GM20431 (cell line): ENCODE data around the gene ATG9B.
"Not testable (repeated sequence)": the region's sequence is repeated elsewhere in the genome, so short reads cannot be mapped to it uniquely, and the experiment has no call there.

Experiments
- in situ Hi-C: fragments of 300-500 bp; cut with MseI, MboI; formaldehyde crosslinking; loops from one replicate; pipeline ENCODE4 v1.15.0; 2020; ENCODE audit warnings: low sequenced_read_pairs; ENCODE audit not compliant: unreplicated experiment

The ATG9B gene

DNA sequence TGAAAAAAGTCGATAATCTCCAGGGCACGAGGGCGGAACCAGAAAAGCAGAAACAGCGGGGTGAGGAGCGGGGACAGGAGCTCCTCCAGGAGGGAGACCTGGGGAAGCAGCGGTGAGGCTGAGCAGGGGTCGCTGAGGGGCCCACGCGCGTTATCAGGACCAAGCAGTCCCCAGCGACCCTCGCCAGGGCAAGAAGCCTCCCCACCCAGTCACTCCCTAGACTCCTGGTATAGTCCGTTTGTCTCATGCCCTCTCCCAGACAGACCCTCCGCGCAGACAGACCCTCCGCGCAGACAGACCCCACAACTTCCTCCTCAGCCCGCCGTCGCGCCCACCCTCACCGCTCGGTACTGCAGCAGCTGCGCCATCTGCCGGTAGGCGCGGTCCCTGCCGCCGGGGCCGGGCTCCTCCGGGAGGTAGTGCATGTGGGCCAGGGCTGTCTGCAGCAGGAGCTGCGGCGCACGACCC, 6.3 kb downstream of the ATG9B start:
- in situ Hi-C loops, result no loop called here

DNA sequence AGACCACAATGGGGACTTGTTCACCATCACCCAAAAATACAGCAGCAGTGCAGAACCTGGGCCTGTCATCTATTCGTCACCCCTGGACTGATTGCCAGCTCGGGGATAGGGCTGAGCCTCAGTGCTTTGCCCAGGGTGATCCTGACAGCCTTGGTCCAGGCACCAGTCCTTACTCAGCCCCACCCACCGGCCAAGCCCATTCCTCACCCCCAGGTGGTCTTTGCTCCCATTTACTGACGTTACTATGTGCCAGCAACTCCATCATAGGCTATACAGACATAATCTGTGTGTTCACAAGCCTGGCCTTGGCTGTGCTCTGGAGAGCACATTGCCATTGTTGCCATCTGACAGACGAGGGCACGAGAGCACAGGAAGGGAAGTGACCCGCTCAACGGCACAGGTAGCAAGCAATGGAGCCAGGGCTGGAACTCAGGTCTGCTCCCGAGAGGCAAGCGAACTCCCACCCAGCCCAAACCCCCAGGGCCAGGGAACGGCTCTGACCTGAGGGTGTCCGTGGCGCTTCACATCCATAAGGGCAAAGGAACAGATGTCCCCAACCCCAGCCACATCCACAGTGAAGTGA, 6.8 kb downstream of the ATG9B start:
- in situ Hi-C loops, result no loop called here

DNA sequence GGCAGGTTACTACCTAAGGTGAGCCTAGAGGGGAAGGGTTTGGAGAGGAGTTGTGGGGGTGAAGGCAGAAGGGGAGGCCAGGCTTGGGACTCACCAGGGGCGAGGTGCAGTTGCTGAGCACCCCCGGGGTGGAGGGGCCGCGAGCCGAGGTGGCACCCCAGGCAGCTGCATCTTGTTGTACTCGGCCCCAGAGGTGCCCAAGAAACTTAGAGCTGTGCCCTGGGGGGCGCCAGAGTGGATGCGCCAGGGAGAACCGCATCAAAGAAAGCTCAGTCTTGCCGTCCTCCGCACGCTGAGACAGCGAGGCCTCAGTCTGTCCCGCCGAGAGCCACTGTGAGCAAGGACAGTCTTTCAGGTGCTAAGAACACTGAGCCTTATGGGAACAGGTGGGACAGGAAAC, 7.4 kb downstream of the ATG9B start:
- in situ Hi-C loops, result no loop called here

DNA sequence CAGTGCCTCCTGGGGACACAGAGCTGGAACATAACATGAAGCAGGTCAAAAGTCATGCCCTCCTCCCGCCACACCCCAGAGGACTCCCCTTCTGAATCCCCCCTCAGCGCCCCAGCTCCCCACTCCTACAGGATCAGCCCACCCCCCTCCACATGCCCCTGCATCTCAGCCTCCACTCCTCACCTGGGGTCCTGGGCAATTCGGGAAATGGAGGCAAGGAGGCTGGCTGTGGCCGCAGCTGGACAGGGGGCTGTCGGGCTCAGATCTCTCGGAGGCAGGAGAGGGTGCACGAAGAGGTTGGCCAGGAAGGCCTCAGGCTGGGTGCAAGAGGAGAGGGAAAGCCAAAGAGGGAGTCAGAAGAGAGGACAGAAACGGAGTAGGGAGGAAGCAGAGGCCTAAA, 7.8 kb downstream of the ATG9B start:
- in situ Hi-C loops, result no loop called here

DNA sequence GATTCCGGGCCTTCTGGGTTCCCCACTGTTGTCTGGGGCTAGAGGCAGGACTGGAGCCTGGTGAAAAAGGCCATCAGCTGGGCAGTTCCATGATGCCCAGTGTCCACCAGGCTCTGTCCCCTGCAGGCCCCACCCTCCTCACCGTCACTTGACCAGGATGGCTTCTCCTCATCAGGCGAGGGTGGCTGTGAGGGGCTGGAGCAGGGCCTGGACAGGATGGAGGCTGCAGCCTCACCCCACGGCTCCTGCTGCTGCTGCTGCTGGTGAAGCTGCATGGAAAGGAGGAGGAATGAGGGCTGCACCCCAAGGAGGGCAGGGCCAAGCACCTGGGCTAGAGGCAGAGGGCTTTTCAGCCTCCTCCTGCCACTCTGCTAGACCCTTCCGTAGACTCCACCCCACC, 8.3 kb downstream of the ATG9B start:
- in situ Hi-C loops, result no loop called here

DNA sequence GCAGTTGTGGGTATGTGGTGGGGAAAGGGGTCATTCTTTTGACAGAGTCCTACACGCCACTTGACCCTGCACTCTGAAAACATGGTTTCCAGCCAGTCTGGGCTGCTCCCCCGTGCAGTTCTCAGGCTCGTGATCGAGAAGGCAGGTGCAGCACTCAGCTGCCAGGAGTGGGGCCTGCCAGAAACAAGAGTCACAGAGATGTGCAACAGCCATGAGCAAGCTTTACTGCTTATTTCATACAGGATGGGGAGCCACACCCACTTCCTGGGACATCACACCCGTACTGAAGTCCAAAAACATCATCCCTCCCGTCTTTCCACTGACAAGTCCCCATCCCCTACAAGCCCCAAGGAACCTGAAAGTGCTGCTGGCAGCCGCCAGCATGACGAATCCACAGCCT, 9.3 kb downstream of the ATG9B start:
- in situ Hi-C loops, result no loop called here

DNA sequence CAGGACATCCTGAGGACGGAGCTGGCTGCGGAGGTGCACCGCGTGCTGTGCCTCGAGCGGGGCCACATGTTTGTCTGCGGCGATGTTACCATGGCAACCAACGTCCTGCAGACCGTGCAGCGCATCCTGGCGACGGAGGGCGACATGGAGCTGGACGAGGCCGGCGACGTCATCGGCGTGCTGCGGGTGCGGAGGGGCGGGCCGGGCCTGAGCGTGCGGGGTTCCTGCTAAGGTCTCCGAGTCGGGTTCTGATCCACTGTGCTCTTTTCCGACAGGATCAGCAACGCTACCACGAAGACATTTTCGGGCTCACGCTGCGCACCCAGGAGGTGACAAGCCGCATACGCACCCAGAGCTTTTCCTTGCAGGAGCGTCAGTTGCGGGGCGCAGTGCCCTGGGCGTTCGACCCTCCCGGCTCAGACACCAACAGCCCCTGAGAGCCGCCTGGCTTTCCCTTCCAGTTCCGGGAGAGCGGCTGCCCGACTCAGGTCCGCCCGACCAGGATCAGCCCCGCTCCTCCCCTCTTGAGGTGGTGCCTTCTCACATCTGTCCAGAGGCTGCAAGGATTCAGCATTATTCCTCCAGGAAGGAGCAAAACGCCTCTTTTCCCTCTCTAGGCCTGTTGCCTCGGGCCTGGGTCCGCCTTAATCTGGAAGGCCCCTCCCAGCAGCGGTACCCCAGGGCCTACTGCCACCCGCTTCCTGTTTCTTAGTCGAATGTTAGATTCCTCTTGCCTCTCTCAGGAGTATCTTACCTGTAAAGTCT, 10.4 kb downstream of the ATG9B start:
- in situ Hi-C loops, result no loop called here

DNA sequence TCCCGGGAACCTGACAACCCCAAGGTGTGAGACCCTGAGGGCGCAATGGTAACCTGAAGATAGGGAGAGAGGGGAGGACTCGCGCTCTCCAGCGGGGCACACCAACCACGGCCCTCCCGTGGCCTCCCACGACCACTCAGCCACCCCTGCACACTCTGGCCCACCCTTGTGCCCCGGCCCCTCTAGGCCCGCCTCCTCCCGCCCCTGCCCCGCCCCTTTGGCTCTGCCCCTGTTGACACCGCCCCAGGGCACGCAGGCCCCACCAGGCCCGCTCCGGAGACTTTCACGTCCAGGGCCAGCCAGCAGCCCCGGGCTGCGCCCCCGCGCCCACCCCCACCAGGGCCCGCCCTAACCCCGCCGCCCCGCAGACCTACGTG, 10.9 kb downstream of the ATG9B start:
- in situ Hi-C loops, result no loop called here

DNA sequence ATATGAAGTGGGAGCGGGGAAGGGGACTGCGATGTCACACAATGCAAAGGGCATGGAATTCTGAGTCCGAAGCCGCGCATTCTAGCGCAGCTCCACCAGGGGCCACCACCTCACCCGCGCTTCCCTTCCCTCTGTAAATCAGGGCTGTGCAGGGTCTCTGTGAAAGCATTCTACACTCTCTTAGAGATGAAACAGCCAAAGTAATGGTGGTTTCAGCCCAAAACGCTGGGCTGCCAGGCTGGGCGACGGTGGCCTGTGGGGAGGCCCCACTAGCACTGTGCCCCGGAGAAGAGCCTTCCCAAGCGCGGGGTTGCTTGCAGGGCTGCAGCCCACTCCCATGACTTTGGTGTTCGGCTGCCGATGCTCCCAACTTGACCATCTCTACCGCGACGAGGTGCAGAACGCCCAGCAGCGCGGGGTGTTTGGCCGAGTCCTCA, 11.4 kb downstream of the ATG9B start:
- in situ Hi-C loops, result no loop called here

DNA sequence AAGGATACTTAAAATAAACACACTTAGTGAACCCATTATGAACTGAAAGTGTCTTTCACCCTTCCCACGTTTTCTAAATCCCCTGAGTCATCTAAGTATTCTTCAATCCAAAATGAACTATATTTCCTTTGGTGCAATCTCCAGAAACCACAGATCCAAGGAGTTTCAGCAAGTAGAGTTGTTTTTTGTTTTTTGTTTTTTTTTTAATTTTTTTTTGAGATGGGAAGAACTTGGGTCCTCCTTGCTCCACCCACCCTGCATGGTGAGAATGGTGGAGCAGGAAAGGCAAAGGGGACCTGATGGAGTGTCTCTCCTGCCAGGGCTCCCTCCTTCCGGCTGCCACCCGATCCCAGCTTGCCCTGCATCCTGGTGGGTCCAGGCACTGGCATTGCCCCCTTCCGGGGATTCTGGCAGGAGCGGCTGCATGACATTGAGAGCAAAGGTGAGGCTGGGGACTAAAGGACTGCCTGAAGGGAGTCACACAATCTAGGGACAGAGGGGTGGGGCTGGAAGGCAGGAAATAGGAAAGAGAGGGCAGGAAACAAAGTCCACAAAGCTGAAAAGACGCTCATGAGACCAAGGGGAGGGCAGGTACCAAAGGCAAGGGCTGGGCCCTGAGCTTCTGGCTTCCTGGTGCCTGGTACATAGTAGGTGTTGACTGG, 12.1 kb downstream of the ATG9B start:
- in situ Hi-C loops, result no loop called here

DNA sequence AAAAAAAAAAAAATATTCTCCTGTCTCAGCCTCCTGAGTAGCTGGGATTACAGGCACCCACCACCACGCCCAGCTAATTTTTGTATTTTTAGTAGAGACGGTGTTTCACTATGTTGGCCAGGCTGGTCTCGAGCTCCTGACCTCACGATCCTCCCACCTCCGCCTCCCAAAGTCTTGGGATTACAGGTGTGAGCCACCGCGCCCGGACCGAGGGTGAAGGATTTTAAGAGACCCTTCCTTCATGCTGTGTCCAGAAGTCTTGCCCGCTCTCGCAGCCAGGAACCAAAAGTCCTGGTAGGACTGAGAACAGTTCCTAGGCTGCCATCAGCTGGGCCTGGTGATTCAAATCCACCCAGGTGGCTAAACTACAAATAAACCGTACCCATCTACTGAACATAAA, 12.7 kb downstream of the ATG9B start:
- in situ Hi-C loops, result not testable (repeated sequence)

DNA sequence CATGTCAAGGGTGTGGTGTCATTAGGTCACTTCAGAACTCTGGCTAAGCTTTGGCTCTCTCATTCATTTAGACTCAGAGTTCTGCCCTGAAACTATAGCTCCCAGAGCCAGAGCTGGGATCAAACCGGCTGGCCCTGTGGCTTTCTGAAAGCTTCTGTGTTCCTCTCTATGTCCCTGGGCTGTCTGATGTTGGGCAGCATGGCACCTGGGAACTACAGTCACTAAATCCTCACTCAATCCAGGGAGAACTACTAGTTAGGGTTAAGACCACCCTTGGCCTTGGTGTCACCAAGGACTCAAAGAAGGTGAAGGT, 13.2 kb downstream of the ATG9B start:
- in situ Hi-C loops, result no loop called here

DNA sequence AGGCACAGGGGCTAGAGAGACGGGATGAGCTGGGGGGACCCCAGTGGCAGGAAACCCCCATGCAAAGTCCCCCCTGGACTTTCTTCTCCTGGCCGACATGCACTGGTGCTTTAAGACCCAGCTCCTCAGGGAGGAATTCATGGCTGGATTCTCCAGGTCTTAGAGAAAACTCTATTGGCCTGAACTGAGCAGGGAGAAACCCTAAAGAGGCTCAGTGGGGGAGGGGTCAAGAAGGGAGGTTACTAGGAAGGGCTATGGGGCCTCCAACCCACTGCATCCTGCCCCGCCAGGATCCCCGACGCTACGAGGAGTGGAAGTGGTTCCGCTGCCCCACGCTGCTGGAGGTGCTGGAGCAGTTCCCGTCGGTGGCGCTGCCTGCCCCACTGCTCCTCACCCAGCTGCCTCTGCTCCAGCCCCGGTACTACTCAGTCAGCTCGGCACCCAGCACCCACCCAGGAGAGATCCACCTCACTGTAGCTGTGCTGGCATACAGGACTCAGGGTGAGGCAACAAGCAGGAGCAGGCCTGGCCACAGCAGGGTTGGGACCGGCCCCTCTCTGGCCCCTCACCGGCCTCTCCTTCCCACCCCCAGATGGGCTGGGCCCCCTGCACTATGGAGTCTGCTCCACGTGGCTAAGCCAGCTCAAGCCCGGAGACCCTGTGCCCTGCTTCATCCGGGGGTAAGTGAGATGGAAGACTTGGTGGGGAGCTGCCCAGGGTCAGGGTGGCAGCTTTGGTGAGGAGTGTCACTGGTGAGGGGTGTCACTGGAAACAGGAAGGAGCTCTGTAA, 13.8 kb downstream of the ATG9B start:
- in situ Hi-C loops, result no loop called here

DNA sequence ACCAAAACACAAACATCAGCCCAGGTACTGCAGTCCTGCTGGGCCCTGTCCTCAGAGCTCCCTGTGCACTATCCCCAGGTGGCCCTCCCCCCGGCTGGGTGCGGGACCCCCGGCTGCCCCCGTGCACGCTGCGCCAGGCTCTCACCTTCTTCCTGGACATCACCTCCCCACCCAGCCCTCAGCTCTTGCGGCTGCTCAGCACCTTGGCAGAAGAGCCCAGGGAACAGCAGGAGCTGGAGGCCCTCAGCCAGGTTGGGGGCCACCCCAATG, 14.3 kb downstream of the ATG9B start:
- in situ Hi-C loops, result no loop called here

DNA sequence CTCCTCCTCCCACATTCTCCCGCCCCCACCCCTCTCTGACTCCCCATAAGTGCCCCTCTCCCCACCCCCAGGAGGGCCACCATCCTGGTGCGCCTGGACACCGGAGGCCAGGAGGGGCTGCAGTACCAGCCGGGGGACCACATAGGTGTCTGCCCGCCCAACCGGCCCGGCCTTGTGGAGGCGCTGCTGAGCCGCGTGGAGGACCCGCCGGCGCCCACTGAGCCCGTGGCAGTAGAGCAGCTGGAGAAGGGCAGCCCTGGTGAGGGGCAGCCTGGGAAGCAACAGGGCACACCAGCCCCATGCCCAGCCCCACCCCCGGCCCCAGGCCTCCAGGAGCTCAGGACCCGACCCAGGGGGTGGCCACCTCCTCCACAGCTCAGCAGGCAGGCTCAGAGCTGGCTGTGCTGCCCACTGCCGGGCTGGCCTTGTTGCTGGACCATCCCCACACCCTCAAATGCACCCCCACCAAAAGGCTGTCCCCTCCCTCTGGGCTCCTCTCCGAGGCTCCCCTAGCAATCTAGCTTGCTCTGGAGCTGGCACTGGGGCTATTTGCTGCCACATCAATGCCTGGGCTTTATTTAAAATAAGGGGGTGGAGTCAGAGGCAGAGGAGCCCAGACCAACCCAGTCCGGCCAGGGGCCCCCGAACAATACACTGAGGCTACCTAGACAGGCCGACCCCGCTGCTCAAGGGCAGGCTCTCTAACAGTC, 14.8 kb downstream of the ATG9B start:
- in situ Hi-C loops, result no loop called here

DNA sequence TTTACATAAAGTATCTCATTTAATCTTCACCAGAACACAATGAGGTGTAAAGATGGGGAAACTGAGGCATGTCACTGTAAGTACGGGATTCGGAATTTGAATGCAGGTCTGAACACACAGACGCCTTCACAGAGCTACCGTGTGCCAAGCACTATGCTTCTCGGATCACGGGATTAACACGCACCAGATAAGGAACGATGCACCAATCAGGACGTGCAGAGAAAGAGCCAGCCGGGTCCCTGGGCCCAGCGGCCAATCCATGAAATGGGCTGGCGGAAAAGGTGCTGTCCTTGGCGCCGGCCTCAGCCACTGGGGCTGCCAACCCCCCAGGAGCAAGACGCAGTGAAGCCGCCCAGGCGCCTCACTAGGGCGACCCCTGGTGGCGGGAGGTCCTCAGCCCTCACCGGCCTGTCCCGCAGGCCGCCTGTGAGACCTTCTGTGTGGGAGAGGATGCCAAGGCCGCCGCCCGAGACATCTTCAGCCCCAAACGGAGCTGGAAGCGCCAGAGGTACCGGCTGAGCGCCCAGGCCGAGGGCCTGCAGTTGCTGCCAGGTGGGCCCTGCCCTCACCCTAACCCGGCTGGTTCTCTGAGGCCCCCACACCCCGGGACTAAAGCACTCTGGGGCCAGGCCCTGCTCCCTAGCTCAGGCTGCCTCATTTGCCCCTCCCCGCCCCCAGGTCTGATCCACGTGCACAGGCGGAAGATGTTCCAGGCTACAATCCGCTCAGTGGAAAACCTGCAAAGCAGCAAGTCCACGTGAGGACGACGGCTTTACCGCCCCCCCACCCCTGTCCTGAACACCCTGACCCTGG, 15.6 kb downstream of the ATG9B start:
- in situ Hi-C loops, result no loop called here

DNA sequence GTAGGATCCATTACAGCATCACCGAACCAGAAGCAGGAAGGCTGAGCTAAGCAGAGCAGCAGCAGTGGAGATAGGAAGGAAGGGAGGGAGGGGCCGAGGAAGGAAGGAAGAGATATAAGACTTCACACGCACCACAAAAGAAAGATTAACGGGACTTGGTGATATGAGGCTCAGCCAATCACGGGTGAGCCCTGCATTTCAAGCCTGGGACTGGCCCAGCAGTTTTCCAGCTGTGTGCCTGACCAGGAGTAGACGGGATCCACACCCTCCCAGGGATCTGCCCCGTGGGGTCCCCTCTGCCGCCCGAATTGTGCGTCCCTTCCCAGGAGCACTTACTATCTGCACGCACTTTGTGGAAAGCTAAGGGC, 16.2 kb downstream of the ATG9B start:
- in situ Hi-C loops, result no loop called here

DNA sequence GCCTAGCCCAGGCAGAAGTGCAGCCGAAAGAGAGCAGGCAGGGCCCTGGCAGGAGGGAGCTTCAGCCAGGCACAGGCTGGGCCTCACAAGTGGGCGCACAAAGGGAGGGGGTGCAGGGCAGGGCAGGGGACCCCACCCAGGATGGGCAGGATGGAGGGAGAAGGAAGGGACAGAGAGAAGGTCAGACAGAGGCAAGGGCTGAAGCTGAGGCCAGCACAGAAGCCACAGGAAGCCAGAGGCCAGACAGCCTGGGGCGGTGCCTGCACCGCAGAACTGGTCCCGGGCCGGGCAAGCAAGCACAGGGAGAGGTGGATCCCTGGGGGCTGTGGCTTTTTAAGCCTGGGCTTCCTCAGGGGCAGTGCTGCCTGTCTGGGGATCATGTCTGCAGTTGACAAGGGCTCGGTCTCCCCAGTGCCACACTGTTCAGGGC, 16.8 kb downstream of the ATG9B start:
- in situ Hi-C loops, result no loop called here

DNA sequence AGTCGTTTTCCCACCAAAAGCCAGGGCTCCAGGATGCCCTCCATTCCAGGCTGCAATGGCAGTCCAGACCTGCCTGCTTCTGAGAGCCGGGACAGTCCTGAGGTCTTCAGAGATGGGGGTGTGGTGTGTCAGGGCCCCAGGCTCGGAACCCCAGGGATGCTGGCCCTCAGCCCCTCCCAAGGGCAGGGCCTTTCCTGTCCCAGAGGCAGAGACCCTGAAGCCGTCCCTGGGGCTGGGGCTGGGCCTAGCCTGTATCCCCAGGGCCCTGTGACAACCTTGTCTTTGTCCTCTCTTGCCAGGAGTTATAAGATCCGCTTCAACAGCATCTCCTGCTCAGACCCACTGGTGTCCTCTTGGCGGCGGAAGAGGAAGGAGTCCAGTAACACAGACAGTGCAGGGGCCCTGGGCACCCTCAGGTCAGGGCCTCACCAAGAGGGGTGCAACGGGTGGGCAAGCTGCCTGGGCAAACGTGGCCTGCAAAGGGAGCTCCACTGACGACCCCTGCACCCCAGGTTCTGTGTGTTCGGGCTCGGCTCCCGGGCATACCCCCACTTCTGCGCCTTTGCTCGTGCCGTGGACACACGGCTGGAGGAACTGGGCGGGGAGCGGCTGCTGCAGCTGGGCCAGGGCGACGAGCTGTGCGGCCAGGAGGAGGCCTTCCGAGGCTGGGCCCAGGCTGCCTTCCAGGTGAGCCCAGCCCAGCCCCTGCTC, 17.5 kb downstream of the ATG9B start:
- in situ Hi-C loops, result no loop called here
